Mesendoderm (in vitro differentiated cells): ENCODE measurements around the gene DISP3.

Experiments used
- DNase-seq: peaks from one replicate; pipeline ENCODE4 v3.0.0; 2013
- H2AK5ac ChIP-seq: 2 replicates; pipeline ENCODE4 v1.6.1; 2013; ENCODE audit warnings: low read length, inconsistent platforms
- H2BK120ac ChIP-seq: 2 replicates; pipeline ENCODE4 v1.6.1; 2013; ENCODE audit warnings: low read depth, mild to moderate bottlenecking, low read length, moderate library complexity, mixed read lengths
- H2BK15ac ChIP-seq: replicated peaks from 2 replicates; pipeline ENCODE4 v1.6.1; 2013; ENCODE audit warnings: low read depth, mild to moderate bottlenecking, moderate library complexity
- H2BK5ac ChIP-seq: 2 replicates; pipeline ENCODE4 v1.6.1; 2013; ENCODE audit warnings: low read length, inconsistent platforms
- H3K18ac ChIP-seq: 2 replicates; pipeline ENCODE4 v1.6.1; 2013; ENCODE audit warnings: mild to moderate bottlenecking, low read length, mixed read lengths
- H3K23ac ChIP-seq: one replicate; pipeline ENCODE4 v1.6.1; 2013; ENCODE audit warnings: low read length
- H3K27ac ChIP-seq: 2 replicates; pipeline ENCODE4 v1.5.1; 2013; ENCODE audit warnings: low read depth, mild to moderate bottlenecking, inconsistent platforms, low read length, moderate library complexity
- H3K27me3 ChIP-seq: 2 replicates; pipeline ENCODE4 v1.6.1; 2013; ENCODE audit warnings: low read length, control low read depth, mild to moderate bottlenecking, inconsistent platforms; ENCODE audit not compliant: insufficient read depth, poor library complexity
- H3K36me3 ChIP-seq: 2 replicates; pipeline ENCODE4 v1.6.1; 2013; ENCODE audit warnings: low read length, inconsistent platforms; ENCODE audit not compliant: control insufficient read depth, insufficient read depth
- H3K4ac ChIP-seq: one replicate; pipeline ENCODE4 v1.6.1; 2013; ENCODE audit warnings: low read depth, mild to moderate bottlenecking, low read length, moderate library complexity
- H3K4me1 ChIP-seq: 2 replicates; pipeline ENCODE4 v1.6.1; 2013; ENCODE audit warnings: low read depth, low read length, inconsistent platforms; ENCODE audit not compliant: control insufficient read depth
- H3K4me2 ChIP-seq: 2 replicates; pipeline ENCODE4 v1.6.1; 2013; ENCODE audit warnings: low read length
- H3K4me3 ChIP-seq: 2 replicates; pipeline ENCODE4 v1.5.1; 2013; ENCODE audit warnings: mild to moderate bottlenecking, low read length
- H3K56ac ChIP-seq: one replicate; pipeline ENCODE4 v1.6.1; 2013; ENCODE audit warnings: low read length
- H3K79me1 ChIP-seq: 2 replicates; pipeline ENCODE4 v1.6.1; 2013; ENCODE audit warnings: low read length, inconsistent platforms
- H3K79me2 ChIP-seq: 2 replicates; pipeline ENCODE4 v1.6.1; 2013; ENCODE audit warnings: mild to moderate bottlenecking, low read length; ENCODE audit not compliant: control insufficient read depth, insufficient read depth
- H3K9ac ChIP-seq: 2 replicates; pipeline ENCODE4 v1.6.1; 2013; ENCODE audit warnings: low read length, inconsistent platforms
- H4K5ac ChIP-seq: one replicate; pipeline ENCODE4 v1.6.1; 2013; ENCODE audit warnings: low read length
- H4K8ac ChIP-seq: one replicate; pipeline ENCODE4 v1.6.1; 2013; ENCODE audit warnings: low read depth, mild to moderate bottlenecking, control low read depth, low read length, moderate library complexity
- WGBS: extraction: QIAGEN DNeasy Blood & Tissue Kit; methylation state at CpG from one replicate; pipeline ENCODE4 v1.1.7; 2013; ENCODE audit warnings: low lambda C conversion rate, missing lambda C conversion rate; ENCODE audit not compliant: insufficient coverage; ENCODE audit errors: extremely low coverage; 5-methylcytosine and 5-hydroxymethylcytosine counted together

The DISP3 gene

GRCh38 chr1:11558871-11559590 is 80.1 kb downstream of the DISP3 start:
- WGBS: no CpG with 5 or more reads among the region's 7 CpGs
- no peaks in the 10 kb centered on the region for H3K79me2 ChIP-seq
- no peak overlapping the region for H3K4me2 ChIP-seq
- peak overlapping the region; percentile 58 for H2BK5ac ChIP-seq
- H4K8ac ChIP-seq: no peak overlapping the region
- no peaks in the 10 kb centered on the region for H3K36me3 ChIP-seq
- H3K27ac ChIP-seq: no peak overlapping the region
- H3K56ac ChIP-seq: peak overlapping the region; percentile 73
- H4K5ac ChIP-seq: peak overlapping the region; percentile 18
- H2AK5ac ChIP-seq: peak overlapping the region; percentile 61
- H3K4ac ChIP-seq: no peak overlapping the region
- H3K79me1 ChIP-seq: no peaks in the 10 kb centered on the region
- H3K23ac ChIP-seq: no peak overlapping the region
- peak overlapping the region; percentile 8 for H3K9ac ChIP-seq
- H3K18ac ChIP-seq: no peak overlapping the region
- peaks cover 38% of the 10 kb centered on the region for H3K4me1 ChIP-seq
- DNase-seq: no peak
- no peak overlapping the region for H3K4me3 ChIP-seq
- no peak overlapping the region for H2BK15ac ChIP-seq
- H2BK120ac ChIP-seq: no peak overlapping the region
- H3K27me3 ChIP-seq: no peaks in the 10 kb centered on the region

GRCh38 chr1:11559591-11559970 is 80.6 kb downstream of the DISP3 start:
- Histone ChIP-seq H3K79me2 (no peaks in the 10 kb centered on the region), H3K18ac (no peak overlapping the region), H2BK15ac (no peak overlapping the region), H2AK5ac (no peak overlapping the region), H3K56ac (peak overlapping the region; percentile 80), H3K4ac (no peak overlapping the region), H3K4me3 (no peak overlapping the region), H3K79me1 (no peaks in the 10 kb centered on the region), H3K4me2 (no peak overlapping the region), H4K8ac (no peak overlapping the region), H3K9ac (peak overlapping the region; percentile 35), H2BK120ac (no peak overlapping the region), H2BK5ac (peak overlapping the region; percentile 86), H3K23ac (no peak overlapping the region), H3K27ac (peak overlapping the region; percentile 14), H3K4me1 (peaks cover 43% of the 10 kb centered on the region), H3K36me3 (no peaks in the 10 kb centered on the region), H3K27me3 (no peaks in the 10 kb centered on the region), H4K5ac (no peak overlapping the region)
- DNase-seq: peak; percentile 57
- WGBS: no CpG with 5 or more reads among the region's 6 CpGs

GRCh38 chr1:11560061-11560460 is 81.1 kb downstream of the DISP3 start:
- Histone ChIP-seq H3K9ac (peak overlapping the region; percentile 35), H3K4me2 (no peak overlapping the region), H3K79me2 (no peaks in the 10 kb centered on the region), H3K36me3 (no peaks in the 10 kb centered on the region), H3K4me1 (peaks cover 42% of the 10 kb centered on the region), H2BK120ac (no peak overlapping the region), H3K4me3 (no peak overlapping the region), H4K8ac (no peak overlapping the region), H3K79me1 (no peaks in the 10 kb centered on the region), H2BK15ac (no peak overlapping the region), H3K18ac (no peak overlapping the region), H2BK5ac (peak overlapping the region; percentile 86), H3K4ac (peak overlapping the region; percentile 82), H3K27me3 (no peaks in the 10 kb centered on the region), H3K27ac (peak overlapping the region; percentile 14), H2AK5ac (no peak overlapping the region), H4K5ac (no peak overlapping the region), H3K56ac (peak overlapping the region; percentile 80), H3K23ac (no peak overlapping the region)
- no CpG with 5 or more reads among the region's 8 CpGs for WGBS
- peak; percentile 60 for DNase-seq

- Histone ChIP-seq H3K4me2 (no peak overlapping the region), H2BK5ac (no peak overlapping the region), H3K23ac (no peak overlapping the region), H3K4me3 (no peak overlapping the region), H3K79me2 (no peaks in the 10 kb centered on the region), H3K27me3 (no peaks in the 10 kb centered on the region), H2BK120ac (no peak overlapping the region), H3K18ac (no peak overlapping the region), H3K36me3 (no peaks in the 10 kb centered on the region), H3K56ac (no peak overlapping the region), H2AK5ac (no peak overlapping the region), H4K5ac (no peak overlapping the region), H3K4ac (no peak overlapping the region), H3K4me1 (peaks cover 39% of the 10 kb centered on the region), H4K8ac (no peak overlapping the region), H2BK15ac (no peak overlapping the region), H3K79me1 (no peaks in the 10 kb centered on the region), H3K27ac (no peak overlapping the region), H3K9ac (no peak overlapping the region)
- DNase-seq: no peak
Observed at GRCh38 chr1:11561740-11562139, 82.8 kb downstream of the DISP3 start.

GRCh38 chr1:11562664-11563063 is 83.7 kb downstream of the DISP3 start:
- peaks cover 34% of the 10 kb centered on the region for H3K4me1 ChIP-seq

GRCh38 chr1:11563560-11564069 is 84.7 kb downstream of the DISP3 start:
- H3K27ac ChIP-seq: peak overlapping the region; percentile 68

More at GRCh38 chr1:11562664-11563063, 83.7 kb downstream of the DISP3 start:
- Histone ChIP-seq H4K8ac (no peak overlapping the region), H2AK5ac (no peak overlapping the region), H2BK15ac (no peak overlapping the region), H3K36me3 (no peaks in the 10 kb centered on the region), H3K56ac (peak overlapping the region; percentile 69), H3K18ac (peak overlapping the region; percentile 8), H3K79me2 (no peaks in the 10 kb centered on the region), H4K5ac (no peak overlapping the region), H3K9ac (no peak overlapping the region), H3K4ac (no peak overlapping the region), H3K79me1 (no peaks in the 10 kb centered on the region), H2BK120ac (peak overlapping the region; percentile 29), H3K4me2 (no peak overlapping the region), H3K27me3 (no peaks in the 10 kb centered on the region), H3K27ac (no peak overlapping the region), H3K4me3 (no peak overlapping the region), H2BK5ac (peak overlapping the region; percentile 87), H3K23ac (no peak overlapping the region)
- WGBS: no CpG with 5 or more reads among the region's 6 CpGs
- DNase-seq: no peak

More at GRCh38 chr1:11563560-11564069, 84.7 kb downstream of the DISP3 start:
- H4K8ac ChIP-seq: no peak overlapping the region
- no peak overlapping the region for H2AK5ac ChIP-seq
- no peaks in the 10 kb centered on the region for H3K79me1 ChIP-seq
- DNase-seq: peak; percentile 97
- peak overlapping the region; percentile 77 for H2BK5ac ChIP-seq
- no peak overlapping the region for H2BK15ac ChIP-seq
- no peak overlapping the region for H3K4me3 ChIP-seq
- no peaks in the 10 kb centered on the region for H3K36me3 ChIP-seq
- H3K4ac ChIP-seq: no peak overlapping the region
- WGBS: no CpG with 5 or more reads among the region's 14 CpGs
- H3K27me3 ChIP-seq: no peaks in the 10 kb centered on the region
- H3K18ac ChIP-seq: no peak overlapping the region
- peak overlapping the region; percentile 69 for H3K56ac ChIP-seq
- H3K9ac ChIP-seq: no peak overlapping the region
- no peak overlapping the region for H3K4me2 ChIP-seq
- H2BK120ac ChIP-seq: no peak overlapping the region
- H3K4me1 ChIP-seq: peaks cover 29% of the 10 kb centered on the region
- no peak overlapping the region for H4K5ac ChIP-seq
- H3K79me2 ChIP-seq: no peaks in the 10 kb centered on the region
- no peak overlapping the region for H3K23ac ChIP-seq
